CD4-positive, alpha-beta T cell treated with Interleukin-6 at 100 ng/mL for 8 hours (primary cell): ENCODE data around the gene FAM89B.
A peak's percentile ranks its signal among the peaks of the same experiment; 100 is the strongest.

ENCODE experiments used
- DNase-seq: peaks from one replicate; pipeline ENCODE4 v3.0.0-alpha.2; 2020; ENCODE audit warnings: mixed read lengths, low spot score

The FAM89B gene

DNA sequence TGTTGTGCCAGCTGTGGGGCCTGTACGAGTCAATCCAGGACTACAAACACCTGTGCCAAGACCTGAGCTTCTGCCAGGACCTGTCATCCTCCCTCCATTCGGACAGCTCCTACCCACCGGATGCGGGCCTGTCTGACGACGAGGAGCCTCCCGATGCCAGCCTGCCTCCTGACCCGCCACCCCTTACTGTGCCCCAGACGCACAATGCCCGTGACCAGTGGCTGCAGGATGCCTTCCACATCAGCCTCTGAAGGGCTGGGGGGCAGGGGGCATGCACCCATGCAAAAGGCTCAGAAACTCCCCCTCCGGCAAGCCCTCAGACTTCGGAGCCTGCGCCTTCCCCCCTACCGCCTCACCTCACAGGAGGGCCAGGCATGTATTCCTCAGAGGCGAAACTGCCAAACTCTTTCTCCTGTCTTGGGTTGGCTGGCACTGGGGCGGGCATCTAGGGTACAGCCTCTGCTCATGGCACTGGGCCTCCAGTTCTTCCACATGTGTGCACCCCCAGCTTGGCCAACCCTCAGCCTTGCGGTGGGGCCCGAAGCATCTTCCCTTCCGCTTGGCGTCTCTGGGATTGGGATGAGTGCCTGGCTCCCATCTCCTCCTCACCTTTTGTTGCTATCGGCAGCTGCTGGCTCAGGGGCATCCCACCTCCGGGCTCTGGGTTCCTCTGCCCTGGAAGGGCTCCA, 1.2 kb downstream of the FAM89B start:
- no peak for DNase-seq

DNA sequence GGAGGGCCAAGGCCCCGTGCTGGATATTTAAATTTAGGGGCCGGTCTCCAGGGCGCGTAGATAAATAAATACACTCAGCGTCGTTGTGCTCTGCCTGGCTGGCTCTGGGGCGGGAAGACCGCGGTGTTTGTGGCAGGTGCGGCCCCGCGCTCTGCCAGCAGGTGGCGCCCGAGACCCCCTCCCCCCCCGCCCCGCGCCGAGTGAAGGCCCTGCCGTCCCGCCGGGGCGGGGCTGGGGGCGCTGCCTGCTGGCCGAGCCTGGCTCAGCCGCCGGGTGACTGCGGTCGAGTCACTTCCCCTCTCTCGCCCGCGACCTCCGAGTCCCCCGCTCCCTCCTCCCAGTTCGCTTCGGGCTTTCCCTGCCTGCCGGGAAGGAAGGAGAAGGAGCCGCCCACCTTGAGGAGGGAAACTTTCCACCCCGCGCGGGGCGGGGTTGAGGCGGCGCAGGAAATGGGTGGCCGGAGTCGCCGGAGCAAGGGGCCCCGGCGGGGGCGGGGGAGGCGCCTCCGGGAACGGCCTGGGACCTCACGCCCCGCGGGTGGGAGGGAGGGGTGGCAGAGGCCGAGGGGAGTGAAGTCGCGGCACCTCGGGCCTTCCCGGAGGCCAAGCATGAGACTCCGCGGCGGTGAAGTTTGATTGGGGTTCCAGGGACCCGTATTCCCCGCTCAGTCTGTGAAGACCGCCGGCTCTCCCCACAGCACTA, 1.9 kb downstream of the FAM89B start:
- DNase-seq, result peak; percentile 92

DNA sequence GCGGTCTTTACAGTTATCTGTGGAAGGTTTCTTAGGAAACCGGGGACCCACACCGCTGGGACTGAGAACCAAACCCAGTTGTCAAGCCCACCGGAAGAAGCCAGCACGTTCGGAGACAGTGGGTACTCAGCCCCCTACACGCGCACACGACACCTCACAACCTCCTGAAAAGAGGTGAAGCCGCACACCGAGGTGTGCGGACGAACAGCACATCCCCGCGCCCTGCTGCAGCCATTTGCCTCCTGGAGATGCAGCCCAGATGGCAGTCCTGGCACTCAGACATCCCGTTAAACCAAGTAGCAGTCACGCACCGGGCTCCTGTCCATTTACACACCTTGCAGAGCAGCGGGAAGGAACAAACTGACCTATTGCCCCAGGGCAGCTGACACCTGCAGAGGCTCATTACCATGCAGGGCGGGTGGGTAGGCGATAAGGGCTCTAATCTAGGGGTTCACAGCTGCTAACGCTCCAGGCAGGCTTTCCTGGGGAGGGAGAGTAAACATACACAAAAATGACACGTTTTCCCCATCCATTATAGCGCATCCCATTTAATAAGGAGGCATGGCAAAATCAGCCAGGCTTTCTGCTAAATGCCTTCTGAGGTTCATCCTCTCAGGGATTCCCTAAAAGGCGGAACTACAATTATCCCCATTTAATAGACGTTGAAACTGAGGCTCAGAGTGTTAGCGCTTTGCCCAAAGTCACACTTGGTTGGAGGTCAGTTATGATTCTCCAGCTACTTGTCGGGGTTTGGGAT, 2.7 kb downstream of the FAM89B start:
- DNase-seq, result no peak

DNA sequence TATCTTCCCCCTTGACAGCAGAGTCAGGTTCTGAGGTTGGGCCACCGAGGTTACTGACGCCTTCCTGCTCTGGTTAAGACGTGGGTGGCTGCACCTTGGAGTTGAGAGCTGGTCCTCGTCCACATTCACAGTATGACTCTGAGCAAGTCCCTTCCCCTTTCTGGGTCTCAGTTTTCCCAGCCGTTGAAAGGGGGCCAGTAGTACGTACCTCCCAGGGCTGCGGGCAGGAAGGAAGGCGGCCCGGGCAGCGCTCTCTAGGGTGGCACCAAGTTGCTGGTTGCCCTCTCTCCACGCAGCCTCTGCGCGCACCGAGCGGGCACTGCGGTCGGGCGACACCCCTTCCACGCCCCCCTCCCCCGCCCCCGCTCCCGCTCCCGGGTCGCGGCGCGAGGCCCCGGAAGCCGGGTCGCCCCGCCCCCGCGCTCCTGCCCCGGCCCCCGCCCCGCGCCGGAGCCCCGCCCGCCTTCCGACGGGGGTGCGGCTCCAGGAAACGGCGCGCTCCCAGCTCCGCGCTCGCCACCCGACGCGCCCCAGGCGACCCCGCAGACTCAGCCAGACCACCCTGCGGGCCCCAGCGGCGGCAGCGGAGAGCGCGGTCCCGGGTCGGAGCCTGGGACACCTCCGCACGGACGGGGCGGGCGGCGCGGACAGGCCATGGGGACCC, 3.4 kb downstream of the FAM89B start, which contains the start of gene EHBP1L1:
EHBP1L1 (plus strand) TSS at position 486 of the 664 bp plus-strand sequence. CDS start 250 bp downstream, outside the sequence.
- peak; percentile 84 for DNase-seq

DNA sequence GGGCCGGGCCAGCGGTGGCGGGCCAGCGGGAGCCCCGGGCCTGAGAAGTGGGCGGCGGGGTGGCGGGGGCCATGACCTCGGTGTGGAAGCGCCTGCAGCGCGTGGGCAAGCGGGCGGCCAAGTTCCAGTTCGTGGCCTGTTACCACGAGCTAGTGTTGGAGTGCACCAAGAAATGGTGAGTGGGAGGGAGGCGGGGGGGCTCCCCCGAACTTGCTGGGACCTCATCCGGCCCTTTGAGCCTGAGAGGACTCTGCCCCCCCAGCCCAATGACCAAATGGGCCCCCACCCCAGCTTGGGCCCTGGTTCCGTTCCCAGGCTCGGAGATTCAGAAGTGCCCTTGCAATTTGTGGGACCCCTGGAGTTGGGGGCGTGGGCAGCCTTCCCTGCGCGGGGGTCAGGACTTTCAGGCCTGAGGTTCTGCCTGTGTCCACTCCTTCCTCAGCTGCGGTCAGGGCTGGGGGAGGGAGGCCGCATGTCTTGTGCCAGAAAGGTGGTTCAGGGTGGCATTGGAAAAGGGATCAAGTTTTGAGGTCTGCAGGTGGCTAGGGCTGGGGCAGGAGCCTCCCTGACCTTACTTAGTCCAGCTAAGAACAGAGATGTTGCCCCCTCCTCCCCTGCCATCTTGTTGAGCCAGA, 4.0 kb downstream of the FAM89B start:
- DNase-seq, result no peak

DNA sequence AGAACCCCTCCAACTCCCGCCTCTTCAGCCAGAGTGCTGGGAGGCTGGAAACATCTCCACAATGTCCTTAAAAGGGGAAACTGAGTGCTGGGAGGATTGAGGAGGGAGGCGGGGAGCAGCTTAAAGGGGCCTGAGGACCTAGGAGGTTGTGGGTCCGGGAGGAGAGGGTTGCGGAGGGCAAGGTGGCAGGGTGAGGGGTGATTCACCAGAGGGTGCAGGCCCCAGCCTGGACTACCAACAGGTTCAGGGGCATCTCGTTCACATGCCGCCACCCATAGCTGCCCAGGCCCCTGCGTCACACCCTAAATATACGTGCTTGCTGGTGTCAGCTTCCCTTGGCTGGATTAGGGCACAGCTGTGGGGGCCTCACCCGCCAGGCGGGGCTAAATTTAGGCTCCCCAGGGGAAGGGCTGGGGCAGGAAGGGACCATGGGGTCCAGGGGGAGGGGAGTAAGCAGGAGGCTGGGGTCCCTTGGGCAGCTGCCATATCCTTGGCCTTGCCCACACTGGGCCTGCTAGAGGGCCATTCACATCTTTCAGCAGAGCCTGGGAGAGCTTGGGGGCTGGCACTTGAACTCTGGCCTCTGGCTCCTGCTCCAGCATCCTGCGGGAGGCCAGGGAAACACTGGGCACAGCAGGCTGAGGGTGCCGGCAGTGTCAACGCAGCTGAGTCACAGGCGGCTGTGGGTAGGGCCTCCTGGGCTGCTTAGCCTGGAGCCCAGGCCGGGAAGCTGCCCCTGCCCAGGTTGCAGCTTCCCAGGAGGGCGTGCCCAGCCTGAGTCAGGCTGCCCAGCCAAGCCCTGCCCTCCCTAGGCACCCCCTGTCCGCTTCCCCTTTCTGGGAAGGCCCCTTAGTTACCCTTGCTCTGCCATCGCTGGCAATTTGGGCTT, 4.8 kb downstream of the FAM89B start:
- no peak for DNase-seq

DNA sequence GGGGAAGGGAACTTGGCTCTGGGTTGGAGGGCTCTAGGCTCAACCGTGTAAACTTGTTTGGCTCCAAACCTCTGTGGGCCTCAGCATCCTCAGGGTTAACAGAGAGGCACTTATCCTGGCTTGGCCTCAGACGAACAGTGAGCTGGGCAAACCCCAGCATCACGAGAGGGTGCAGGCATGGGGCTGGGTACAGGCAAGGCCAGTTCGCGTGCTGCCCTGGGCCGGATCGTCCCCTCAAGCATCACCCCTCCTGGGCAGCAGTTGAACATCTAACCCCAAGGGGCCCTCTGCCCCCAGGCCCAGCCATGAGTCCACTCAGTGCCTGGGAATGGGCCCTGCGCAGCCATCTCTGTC, 5.4 kb downstream of the FAM89B start:
- no peak for DNase-seq

DNA sequence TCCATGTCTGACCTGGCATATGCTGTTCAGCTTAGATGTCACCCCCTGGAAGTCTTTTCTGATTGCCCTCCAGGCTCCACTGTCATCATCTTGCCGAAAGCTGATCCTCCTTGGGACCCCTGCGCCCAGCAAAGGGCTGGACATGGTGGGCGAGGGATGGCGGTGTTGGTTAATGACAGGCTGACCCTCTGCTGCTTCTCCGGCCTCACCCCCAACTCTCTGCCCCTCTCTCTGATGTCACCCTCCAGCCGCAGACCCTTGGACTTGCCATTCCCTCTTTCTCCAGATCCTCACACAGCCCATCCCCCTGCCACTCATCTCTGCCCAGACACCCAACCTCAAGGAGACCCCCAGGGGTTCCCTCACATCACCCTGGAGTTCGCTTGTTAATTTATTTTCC, 5.8 kb downstream of the FAM89B start:
- no peak for DNase-seq

DNA sequence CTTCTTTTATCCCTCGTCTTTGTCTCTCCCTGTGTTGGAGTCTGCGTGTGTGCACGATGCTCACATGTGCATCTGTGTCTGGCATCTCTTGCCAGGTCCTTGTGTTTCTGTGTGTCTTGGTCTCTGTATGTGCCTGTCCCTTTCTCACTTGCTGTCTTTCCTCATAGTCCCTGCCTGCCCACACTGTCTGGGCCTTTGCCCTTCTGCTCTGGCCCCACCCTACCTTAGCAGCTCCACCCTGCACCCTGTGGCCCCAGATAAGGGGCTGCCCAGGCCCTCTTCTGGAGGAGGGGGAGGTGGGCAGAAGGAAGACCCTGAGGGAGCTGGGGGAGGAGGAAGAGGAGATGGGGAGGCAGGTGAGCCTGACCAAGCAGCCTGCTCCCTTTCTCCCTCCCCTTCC, 6.3 kb downstream of the FAM89B start:
- DNase-seq, result no peak

DNA sequence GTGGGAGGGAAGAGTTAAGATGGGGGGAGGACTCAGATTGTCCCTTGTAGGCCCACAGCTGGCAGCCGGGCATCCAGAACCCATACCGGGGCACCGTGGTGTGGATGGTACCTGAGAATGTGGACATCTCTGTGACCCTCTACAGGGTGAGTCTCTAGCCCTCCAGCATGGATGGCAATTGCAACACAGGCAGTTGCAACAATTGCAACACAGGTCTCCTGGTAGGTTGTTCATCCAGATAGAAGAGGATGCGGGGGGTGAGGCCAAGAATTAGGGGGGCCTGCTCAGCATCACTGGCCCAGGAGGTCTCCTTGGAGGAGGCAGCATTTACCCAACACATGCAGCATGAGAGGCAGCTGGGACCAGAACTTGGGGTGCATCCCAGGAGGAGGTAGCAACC, 7.0 kb downstream of the FAM89B start:
- DNase-seq, result no peak

DNA sequence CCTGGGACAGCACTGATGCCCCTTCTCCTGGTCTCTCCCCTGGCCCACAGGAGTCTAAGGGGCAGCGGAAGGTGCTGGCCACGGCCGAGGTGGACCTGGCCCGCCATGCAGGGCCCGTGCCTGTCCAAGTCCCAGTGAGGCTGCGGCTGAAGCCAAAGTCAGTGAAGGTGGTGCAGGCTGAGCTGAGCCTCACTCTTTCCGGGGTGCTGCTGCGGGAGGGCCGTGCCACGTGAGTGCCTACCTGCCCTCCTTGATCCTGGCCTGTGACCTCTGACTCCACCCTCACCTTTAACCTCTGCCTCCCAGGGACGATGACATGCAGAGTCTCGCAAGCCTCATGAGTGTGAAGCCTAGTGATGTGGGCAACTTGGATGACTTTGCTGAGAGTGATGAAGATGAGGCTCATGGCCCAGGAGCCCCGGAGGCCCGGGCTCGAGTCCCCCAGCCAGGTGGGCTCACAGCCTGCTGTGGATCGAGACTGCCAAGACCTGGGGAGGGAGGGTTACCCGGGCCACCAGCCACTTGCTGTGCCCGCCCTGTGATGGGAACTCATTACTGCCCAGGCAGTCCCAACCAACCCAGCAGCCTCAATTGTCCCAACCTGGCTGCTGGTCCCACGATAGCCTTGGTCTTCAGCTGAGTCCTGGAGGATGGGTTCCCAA, 7.8 kb downstream of the FAM89B start:
- DNase-seq, result no peak

DNA sequence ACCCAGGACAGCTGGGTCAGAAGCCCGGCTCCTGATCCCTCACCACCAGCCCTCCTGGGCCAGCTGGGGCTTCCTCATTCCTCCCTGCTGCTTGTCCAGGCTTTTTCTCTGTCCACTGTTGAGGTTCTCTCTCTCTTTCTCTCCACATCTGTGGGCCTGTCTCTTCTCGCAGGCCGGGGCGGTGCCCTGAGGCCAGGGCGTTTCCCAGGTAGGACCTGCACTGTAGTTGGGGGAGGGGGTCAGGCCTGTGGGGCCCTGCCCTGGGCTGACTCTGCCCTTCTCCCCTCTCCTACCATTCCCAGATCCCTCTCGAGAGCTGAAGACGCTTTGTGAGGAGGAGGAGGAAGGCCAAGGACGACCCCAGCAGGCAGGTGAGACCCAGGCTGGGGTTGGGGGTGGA, 8.4 kb downstream of the FAM89B start:
- DNase-seq, result no peak

DNA sequence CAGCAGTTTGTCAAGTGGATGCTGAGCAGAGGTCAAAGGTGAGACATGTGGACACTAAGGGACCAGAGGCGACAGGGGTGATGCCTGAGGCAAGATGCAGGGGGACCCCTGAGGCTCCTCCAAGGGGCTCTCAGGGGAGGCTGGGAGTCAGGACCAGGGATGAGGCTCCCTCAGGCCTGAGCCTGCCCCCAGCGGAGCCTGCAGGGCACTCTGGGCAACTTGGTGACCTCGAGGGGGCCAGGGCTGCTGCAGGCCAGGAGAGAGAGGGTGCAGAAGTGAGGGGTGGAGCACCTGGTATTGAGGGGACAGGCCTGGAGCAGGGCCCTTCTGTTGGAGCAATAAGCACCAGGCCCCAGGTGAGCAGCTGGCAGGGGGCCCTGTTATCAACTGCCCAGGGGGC, 9.6 kb downstream of the FAM89B start:
- DNase-seq, result no peak

DNA sequence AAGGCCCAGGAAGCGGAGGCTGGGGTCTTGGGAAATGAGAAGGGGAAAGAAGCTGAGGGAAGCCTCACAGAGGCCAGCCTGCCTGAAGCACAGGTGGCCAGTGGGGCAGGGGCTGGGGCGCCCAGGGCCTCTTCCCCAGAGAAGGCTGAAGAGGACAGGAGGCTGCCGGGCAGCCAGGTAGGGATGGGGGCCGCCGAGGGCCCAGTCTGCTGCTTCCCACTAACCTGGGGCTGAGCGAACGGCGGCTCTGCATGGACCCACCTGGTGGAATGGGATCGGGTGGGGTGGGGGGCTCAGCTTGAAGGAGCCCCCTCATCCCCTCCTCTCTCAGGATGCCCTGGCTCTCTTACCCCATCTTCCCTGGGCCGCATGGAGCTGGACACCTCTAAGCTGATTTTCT, 11.3 kb downstream of the FAM89B start:
- DNase-seq, result no peak

DNA sequence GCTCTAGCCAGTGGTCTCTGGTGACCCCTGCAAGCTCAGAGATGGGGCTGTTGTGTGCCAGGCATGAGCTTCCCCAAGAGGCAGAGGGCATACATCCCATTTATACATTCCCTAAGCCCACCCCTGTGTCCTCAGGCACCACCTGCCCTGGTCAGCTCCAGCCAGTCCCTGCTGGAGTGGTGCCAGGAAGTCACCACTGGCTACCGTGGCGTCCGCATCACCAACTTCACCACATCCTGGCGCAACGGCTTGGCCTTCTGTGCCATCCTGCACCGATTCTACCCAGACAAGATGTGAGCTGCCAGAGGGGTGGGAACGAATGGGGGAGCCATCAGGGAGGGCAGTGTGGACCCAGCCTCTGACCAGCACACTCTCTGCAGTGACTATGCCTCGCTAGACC, 11.8 kb downstream of the FAM89B start:
- DNase-seq, result no peak

DNA sequence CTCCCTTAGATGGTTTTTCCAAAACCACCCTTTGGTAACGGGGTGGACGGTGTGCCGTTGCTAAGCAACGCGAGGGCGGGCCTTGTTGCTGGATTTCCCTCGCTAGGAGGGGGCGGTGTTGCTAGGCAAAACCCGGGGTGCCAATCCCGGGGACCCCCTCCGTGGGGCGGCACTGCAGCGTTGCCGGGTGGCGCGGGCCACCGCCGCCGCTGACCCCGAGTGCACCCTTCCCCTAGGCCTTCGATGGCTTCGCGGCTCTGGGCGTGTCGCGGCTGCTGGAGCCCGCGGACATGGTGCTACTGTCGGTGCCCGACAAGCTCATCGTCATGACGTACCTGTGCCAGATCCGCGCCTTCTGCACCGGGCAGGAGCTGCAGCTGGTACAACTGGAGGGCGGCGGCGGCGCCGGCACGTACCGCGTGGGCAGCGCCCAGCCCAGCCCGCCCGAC, 12.4 kb downstream of the FAM89B start:
- no peak for DNase-seq

DNA sequence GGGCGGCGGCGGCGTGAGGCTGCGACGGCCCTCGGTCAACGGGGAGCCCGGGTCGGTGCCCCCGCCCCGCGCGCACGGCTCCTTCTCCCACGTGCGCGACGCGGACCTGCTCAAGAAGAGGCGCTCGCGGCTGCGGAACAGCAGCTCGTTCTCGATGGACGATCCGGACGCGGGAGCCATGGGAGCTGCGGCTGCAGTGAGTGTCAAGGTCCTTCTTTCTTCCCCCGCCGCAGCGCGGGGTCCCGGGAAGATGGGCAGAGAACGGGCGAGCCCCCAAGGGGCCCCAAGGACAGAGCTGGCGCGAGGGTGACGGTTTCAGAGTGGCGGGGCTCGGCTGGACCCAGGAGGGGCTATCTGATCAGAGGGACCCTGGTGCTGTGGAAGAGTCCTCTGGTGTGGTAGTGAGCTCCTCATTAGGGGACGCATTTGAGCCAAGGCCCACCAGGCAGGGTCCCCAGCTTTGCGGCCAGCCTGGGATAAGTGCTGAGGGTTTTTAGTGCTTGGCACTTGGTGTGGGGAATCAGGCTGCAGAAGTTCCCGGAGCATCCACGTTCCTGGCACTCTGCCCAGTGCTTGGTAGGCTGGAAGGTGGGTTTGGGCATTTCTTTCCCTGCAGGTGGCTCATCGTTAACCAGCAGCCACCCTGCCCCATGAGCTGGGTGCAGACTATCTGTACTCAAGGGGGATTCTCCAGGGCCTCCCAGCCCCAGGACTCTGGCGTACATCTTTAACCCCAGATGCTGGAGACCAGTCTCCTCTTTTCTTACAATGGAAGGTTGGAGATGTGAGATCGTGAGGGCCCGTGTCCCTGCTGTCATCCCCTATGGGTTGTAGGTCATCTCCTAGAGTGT, 13.3 kb downstream of the FAM89B start:
- DNase-seq, result no peak

DNA sequence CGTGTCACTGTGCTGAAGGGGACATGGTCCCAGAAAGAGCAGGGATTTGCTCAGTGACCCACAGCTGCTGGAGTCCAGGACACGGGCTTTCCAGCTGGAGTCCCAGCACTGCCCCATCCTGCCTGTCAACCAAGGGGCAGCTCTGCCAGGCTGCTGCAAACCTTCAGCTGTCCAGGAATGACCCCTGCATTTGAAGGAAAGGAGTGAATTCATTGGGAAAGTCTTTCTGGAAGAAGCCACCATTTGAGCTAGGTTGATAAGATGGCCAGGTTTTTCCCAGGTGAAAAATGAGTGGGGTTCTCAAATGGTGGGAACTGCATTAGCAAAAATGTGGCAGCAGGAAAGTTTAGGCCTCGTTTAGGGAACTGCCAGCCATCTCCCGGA, 13.9 kb downstream of the FAM89B start:
- DNase-seq, result no peak

DNA sequence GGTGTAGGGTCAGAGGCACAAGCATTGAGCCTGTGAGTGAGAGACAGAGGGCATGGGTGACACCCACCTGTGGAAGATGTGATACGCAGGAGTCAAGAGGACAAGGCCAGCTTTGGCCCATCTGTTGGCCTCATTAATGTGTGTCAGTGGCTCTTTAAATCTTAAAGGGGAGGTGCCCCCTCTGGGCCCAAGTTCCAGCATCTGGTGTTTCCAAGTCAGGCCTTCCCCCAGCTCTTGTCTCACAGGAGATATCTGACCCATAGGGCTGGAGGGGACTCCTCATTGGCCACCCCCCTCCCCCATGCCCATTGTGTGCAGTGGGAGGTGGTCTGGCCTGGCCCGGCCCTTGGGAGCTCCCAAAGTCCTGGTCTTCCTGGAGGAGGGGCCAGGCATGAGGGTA, 14.3 kb downstream of the FAM89B start:
- no peak for DNase-seq
